ENCODE results near the gene DRC1. TPM values are rescaled to one million over a fixed set of nuclear protein-coding genes. Genes with fewer than 3 reads are reported as not detected.

DRC1 gene
- total and polyA plus RNA-seq, 4 donors, result 2.5 to 18.4 (median 8.8) TPM

DNA sequence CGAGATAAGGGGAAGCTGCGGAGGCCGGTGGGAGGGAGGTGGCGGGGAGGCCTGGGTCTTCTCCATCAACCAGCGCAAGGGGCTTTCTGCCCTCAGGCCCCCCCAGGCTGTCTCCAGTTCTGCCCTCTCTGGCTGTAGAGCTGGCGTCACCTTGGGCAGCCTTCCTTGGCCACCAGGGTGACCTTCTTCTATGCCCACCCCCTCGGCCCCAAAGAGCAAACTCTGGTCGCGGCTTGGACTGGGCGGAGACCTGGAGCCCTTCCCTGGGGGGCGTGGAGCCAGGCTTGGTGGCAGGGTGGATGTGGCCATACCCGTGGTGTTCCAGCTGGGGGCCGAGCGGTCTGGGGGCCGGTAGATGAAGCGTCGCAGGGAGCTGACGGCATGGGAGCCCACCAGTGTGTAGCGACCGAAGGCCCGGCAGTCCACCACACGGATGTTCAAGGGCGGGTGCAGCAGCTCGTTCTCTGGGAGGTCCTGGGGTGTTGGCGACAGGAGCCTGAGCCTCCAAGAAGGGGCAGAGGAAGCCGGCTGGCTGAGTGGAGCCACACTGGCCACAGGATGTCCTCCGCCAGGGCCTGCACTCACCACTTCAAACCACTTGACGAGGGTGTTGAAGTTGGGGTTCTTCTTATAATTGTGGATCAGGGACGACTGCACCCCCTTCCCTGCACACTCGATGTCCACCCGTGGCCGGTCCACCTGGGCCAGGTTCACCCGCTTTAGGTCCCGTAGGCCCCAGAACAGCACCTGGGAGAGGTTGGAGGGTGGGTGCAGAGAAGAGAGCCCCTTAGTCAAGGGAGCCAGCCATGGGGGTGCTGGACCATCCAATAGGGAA is 71.3 kb downstream of the DRC1 start:
- WGBS, 2 donors, result 91 to 93% methylated on average over 34 of the region's 34 CpGs

DNA sequence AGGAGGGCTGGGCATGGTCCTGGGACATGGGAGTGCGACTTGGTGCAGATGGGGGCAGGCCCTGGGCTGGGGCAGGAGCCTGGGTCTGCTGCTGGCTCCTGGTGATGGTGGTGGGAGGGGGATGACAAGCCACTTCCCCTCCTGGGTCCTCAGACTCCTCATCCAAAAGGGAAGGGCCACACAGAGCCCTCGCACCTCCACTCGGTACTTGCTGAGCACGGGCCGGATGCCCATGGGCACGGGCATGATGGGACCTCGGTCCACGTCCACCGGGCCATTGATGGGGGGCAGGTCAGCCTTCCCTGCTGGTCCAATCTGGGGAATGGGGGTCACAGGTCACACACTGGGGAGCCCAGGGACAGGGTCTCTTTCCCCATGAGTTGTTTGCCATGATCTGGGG is 72.1 kb downstream of the DRC1 start:
- Histone ChIP-seq H3K4me3 (no peak overlapping the region), H3K9ac (ENCODE audit: insufficient read depth in 1 of 2, low read length in 2 of 2) (no peak overlapping the region), H3K9me3 (ENCODE audit: control insufficient read depth in 4 of 4, insufficient read depth in 3 of 4, low read length in 3 of 4) (peaks cover 0 to 6% (median 0%) of the 10 kb centered on the region in 4 donors), H3K27ac (ENCODE audit: low read depth in 1 of 2, low read length in 1 of 2) (no peak overlapping the region), H3K4me1 (ENCODE audit: control insufficient read depth in 5 of 5, insufficient read depth in 5 of 5, low read length in 5 of 5) (peaks cover 0 to 9% (median 0%) of the 10 kb centered on the region in 5 donors), H3K27me3 (ENCODE audit: control insufficient read depth in 3 of 3, insufficient read depth in 3 of 3, low read length in 2 of 3) (no peaks in the 10 kb centered on the region), H3K36me3 (ENCODE audit: control insufficient read depth in 4 of 4, insufficient read depth in 4 of 4, low read length in 4 of 4) (no peaks in the 10 kb centered on the region)
- DNase-seq, result no peak
- ATAC-seq (ENCODE audit: insufficient read depth, low FRiP score), result no peak
- TF ChIP-seq, protein P1, sequence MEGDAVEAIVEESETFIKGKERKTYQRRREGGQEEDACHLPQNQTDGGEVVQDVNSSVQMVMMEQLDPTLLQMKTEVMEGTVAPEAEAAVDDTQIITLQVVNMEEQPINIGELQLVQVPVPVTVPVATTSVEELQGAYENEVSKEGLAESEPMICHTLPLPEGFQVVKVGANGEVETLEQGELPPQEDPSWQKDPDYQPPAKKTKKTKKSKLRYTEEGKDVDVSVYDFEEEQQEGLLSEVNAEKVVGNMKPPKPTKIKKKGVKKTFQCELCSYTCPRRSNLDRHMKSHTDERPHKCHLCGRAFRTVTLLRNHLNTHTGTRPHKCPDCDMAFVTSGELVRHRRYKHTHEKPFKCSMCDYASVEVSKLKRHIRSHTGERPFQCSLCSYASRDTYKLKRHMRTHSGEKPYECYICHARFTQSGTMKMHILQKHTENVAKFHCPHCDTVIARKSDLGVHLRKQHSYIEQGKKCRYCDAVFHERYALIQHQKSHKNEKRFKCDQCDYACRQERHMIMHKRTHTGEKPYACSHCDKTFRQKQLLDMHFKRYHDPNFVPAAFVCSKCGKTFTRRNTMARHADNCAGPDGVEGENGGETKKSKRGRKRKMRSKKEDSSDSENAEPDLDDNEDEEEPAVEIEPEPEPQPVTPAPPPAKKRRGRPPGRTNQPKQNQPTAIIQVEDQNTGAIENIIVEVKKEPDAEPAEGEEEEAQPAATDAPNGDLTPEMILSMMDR (IDR thresholded peaks at IDR 0.05; ENCODE audit: control extremely low read depth, extremely low read depth), result no peak
- 93 to 96% methylated on average over 9 of the region's 9 CpGs for WGBS, 2 donors

More for the DNA sequence above, 71.3 kb downstream of the DRC1 start:
- TF ChIP-seq, protein P1 (IDR thresholded peaks at IDR 0.05; ENCODE audit: control extremely low read depth, extremely low read depth), result no peak
- ATAC-seq (ENCODE audit: insufficient read depth, low FRiP score), result no peak
- Histone ChIP-seq H3K4me1 (ENCODE audit: control insufficient read depth in 5 of 5, insufficient read depth in 5 of 5, low read length in 5 of 5) (peaks cover 0 to 5% (median 0%) of the 10 kb centered on the region in 5 donors), H3K27me3 (ENCODE audit: control insufficient read depth in 3 of 3, insufficient read depth in 3 of 3, low read length in 2 of 3) (no peaks in the 10 kb centered on the region), H3K9ac (ENCODE audit: insufficient read depth in 1 of 2, low read length in 2 of 2) (no peak overlapping the region), H3K27ac (ENCODE audit: low read depth in 1 of 2, low read length in 1 of 2) (no peak overlapping the region), H3K9me3 (ENCODE audit: control insufficient read depth in 4 of 4, insufficient read depth in 3 of 4, low read length in 3 of 4) (peaks cover 0 to 6% (median 0%) of the 10 kb centered on the region in 4 donors), H3K4me3 (no peak overlapping the region), H3K36me3 (ENCODE audit: control insufficient read depth in 4 of 4, insufficient read depth in 4 of 4, low read length in 4 of 4) (no peaks in the 10 kb centered on the region)
- no peak for DNase-seq

DNA sequence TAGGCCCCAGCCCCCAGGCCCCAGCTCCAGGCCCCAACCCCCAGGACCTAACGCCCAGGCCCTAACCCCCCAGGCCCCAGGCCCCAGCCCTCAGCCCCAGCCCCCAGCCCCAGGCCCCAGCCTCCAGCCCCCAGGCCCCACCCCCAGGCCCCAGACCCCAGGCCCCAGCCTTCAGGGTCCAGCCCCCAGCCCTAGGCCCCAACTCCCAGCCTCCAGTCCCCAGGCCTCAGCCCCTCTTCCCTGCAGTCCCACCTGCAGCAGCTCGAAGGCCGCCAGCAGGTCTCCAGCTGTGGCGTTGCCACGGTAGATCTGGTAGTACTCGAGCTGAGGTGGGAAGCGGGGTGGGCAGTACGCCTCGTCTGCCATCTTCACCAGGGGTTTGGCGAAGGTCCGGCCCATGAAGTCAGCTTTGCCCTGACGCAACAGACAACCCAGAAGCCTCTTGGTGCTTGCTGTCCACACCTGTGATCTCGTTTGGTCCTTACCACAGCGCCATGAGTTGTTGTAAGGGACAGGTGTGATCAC is 72.6 kb downstream of the DRC1 start:
- Histone ChIP-seq H3K36me3 (ENCODE audit: control insufficient read depth in 4 of 4, insufficient read depth in 4 of 4, low read length in 4 of 4) (no peaks in the 10 kb centered on the region), H3K9me3 (ENCODE audit: control insufficient read depth in 4 of 4, insufficient read depth in 3 of 4, low read length in 3 of 4) (peaks cover 0 to 4% (median 0%) of the 10 kb centered on the region in 4 donors), H3K4me3 (no peak overlapping the region), H3K9ac (ENCODE audit: insufficient read depth in 1 of 2, low read length in 2 of 2) (no peak overlapping the region), H3K4me1 (ENCODE audit: control insufficient read depth in 5 of 5, insufficient read depth in 5 of 5, low read length in 5 of 5) (peaks cover 0 to 9% (median 0%) of the 10 kb centered on the region in 5 donors), H3K27ac (ENCODE audit: low read depth in 1 of 2, low read length in 1 of 2) (no peak overlapping the region), H3K27me3 (ENCODE audit: control insufficient read depth in 3 of 3, insufficient read depth in 3 of 3, low read length in 2 of 3) (no peaks in the 10 kb centered on the region)
- no peak for DNase-seq
- TF ChIP-seq, protein P1 (IDR thresholded peaks at IDR 0.05; ENCODE audit: control extremely low read depth, extremely low read depth), result no peak
- 96 to 98% methylated on average over 13 to 14 of the region's 14 CpGs for WGBS, 2 donors
- ATAC-seq (ENCODE audit: insufficient read depth, low FRiP score), result no peak
